Activated T-helper 1 cell treated with Interleukin-2 at 50 U/mL for 16 hours (primary cell): ENCODE results near the gene KDM3A.
A peak's percentile ranks its signal among the peaks of the same experiment; 100 is the strongest.

Experiments used
- DNase-seq: peaks from one replicate; pipeline ENCODE4 v3.0.0-alpha.2; 2020; ENCODE audit warnings: low read depth

KDM3A gene

GRCh38 chr2:86433137-86433536 lies 8.0 kb upstream of the KDM3A start:
- DNase-seq = no peak

GRCh38 chr2:86434290-86434689 lies 6.9 kb upstream of the KDM3A start:
- no peak for DNase-seq

GRCh38 chr2:86435531-86435930 lies 5.6 kb upstream of the KDM3A start:
- no peak for DNase-seq

- no peak for DNase-seq
Observed at GRCh38 chr2:86436328-86436727, 4.8 kb upstream of the KDM3A start.

GRCh38 chr2:86439879-86440630 lies 1.1 kb upstream of the KDM3A start:
- no peak for DNase-seq

GRCh38 chr2:86441392-86441881 lies 266 bp downstream of the KDM3A start:
- no peak for DNase-seq

- DNase-seq = peak; percentile 64
Observed at GRCh38 chr2:86441882-86442641, 891 bp downstream of the KDM3A start.

- DNase-seq = peak; percentile 47
Observed at GRCh38 chr2:86442642-86443005, 1.5 kb downstream of the KDM3A start.

- no peak for DNase-seq
Observed at GRCh38 chr2:86443631-86444350, 2.6 kb downstream of the KDM3A start.

- DNase-seq = no peak
Observed at GRCh38 chr2:86445436-86445835, 4.3 kb downstream of the KDM3A start.

GRCh38 chr2:86446060-86446459 lies 4.9 kb downstream of the KDM3A start:
- no peak for DNase-seq

GRCh38 chr2:86453836-86454235 lies 12.7 kb downstream of the KDM3A start:
- DNase-seq = no peak

- DNase-seq = no peak
Observed at GRCh38 chr2:86454238-86454637, 13.1 kb downstream of the KDM3A start.

GRCh38 chr2:86455181-86455580 lies 14.0 kb downstream of the KDM3A start:
- DNase-seq = no peak

GRCh38 chr2:86461042-86461743 lies 20.0 kb downstream of the KDM3A start:
- no peak for DNase-seq

- no peak for DNase-seq
Observed at GRCh38 chr2:86464652-86465051, 23.5 kb downstream of the KDM3A start.

GRCh38 chr2:86466306-86466705 lies 25.1 kb downstream of the KDM3A start:
- DNase-seq = no peak

- no peak for DNase-seq
Observed at GRCh38 chr2:86468162-86469033, 27.2 kb downstream of the KDM3A start.

- DNase-seq = no peak
Observed at GRCh38 chr2:86470890-86471289, 29.7 kb downstream of the KDM3A start.

- DNase-seq = no peak
Observed at GRCh38 chr2:86471637-86472036, 30.5 kb downstream of the KDM3A start.

- DNase-seq = no peak
Observed at GRCh38 chr2:86476092-86476491, 34.9 kb downstream of the KDM3A start.
